ENCODE data around the gene GLS2.
A peak's percentile ranks its signal among the peaks of the same experiment; 100 is the strongest.

Gene GLS2

GRCh38 chr12:56468216-56469006 lies 19.6 kb downstream of the GLS2 start, which contains the start of gene SPRYD4 (continued):
- TF ChIP-seq ZNF391 (tag by site-specific recombination; IDR thresholded peaks at IDR 0.05; ENCODE audit: borderline replicate concordance, low read depth) (peak; percentile 53; the same call in 1 of the 2 replicates), ZNF76 (tag by site-specific recombination; IDR thresholded peaks at IDR 0.05; ENCODE audit: borderline replicate concordance, low read depth) (peak; percentile 70; the same call in 1 of the 2 replicates), ZBTB21 (tag by site-specific recombination; IDR thresholded peaks at IDR 0.05) (peak; percentile 79; the same call in 1 of the 2 replicates), SP7 (tag by site-specific recombination; IDR thresholded peaks at IDR 0.05) (peak; percentile 76), KLF9 (tag by site-specific recombination; IDR thresholded peaks at IDR 0.05; ENCODE audit: low read depth) (peak; percentile 95), SP2 (tag by site-specific recombination; IDR thresholded peaks at IDR 0.05) (peak; percentile 84), MZF1 (tag by site-specific recombination; IDR thresholded peaks at IDR 0.05; ENCODE audit: borderline replicate concordance) (peak; percentile 70; the same call in 1 of the 2 replicates), EGR2 (tag by site-specific recombination; IDR thresholded peaks at IDR 0.05; ENCODE audit: low read depth) (peak; percentile 79), HOXC10 (CRISPR knock-in tag; IDR thresholded peaks at IDR 0.05) (0 out of 2 replicates have a peak, but pooled peaks have one; percentile 33), ZNF157 (tag by site-specific recombination; IDR thresholded peaks at IDR 0.05) (0 out of 2 replicates have a peak, but pooled peaks have one; percentile 19), BCL6B (tag by site-specific recombination; IDR thresholded peaks at IDR 0.05) (0 out of 2 replicates have a peak, but pooled peaks have one; percentile 43), ZNF610 (tag by site-specific recombination; IDR thresholded peaks at IDR 0.05; ENCODE audit: borderline replicate concordance) (0 out of 2 replicates have a peak, but pooled peaks have one; percentile 63), KLF16 (tag by site-specific recombination; IDR thresholded peaks at IDR 0.05) (peak; percentile 93), IKZF3 (tag by site-specific recombination; IDR thresholded peaks at IDR 0.05) (no peak), ZNF645 (tag by site-specific recombination; IDR thresholded peaks at IDR 0.05) (no peak), ZNF561 (tag by site-specific recombination; IDR thresholded peaks at IDR 0.05; ENCODE audit: borderline replicate concordance) (peak; percentile 92), HIC1 (tag by site-specific recombination; IDR thresholded peaks at IDR 0.05) (peak; percentile 44; the same call in 1 of the 2 replicates), ZBTB11 (tag by site-specific recombination; conservative IDR thresholded peaks at IDR 0.05; ENCODE audit: low read depth) (peak; percentile 40), ZFHX2 (tag by site-specific recombination; conservative IDR thresholded peaks at IDR 0.05) (peak; percentile 90), ZEB2 (tag by site-specific recombination; IDR thresholded peaks at IDR 0.05) (peak; percentile 72; the same call in 1 of the 2 replicates), KLF7 (tag by site-specific recombination; IDR thresholded peaks at IDR 0.05; ENCODE audit: borderline replicate concordance) (peak; percentile 70), ZNF510 (tag by site-specific recombination; IDR thresholded peaks at IDR 0.05; ENCODE audit: insufficient replicate concordance) (no peak), ZBTB20 (tag by site-specific recombination; IDR thresholded peaks at IDR 0.05) (peak; percentile 8; the same call in 1 of the 2 replicates), ZNF214 (tag by site-specific recombination; IDR thresholded peaks at IDR 0.05; ENCODE audit: borderline replicate concordance) (no peak), ZNF423 (tag by site-specific recombination; IDR thresholded peaks at IDR 0.05) (no peak), ATF2 (tag by site-specific recombination; IDR thresholded peaks at IDR 0.05; ENCODE audit: low read depth) (peak; percentile 78; the same call in 1 of the 2 replicates), ZNF341 (tag by site-specific recombination; IDR thresholded peaks at IDR 0.05; ENCODE audit: low read depth) (peak; percentile 28; the same call in 1 of the 2 replicates), FEZF1 (tag by site-specific recombination; IDR thresholded peaks at IDR 0.05) (peak; percentile 29; the same call in 1 of the 2 replicates)
